NB4 (cell line): ENCODE data around the gene NR1H3.
A peak's percentile ranks its signal among the peaks of the same experiment; 100 is the strongest.

Source experiments
- DNase-seq: peaks from one replicate; pipeline ENCODE4 v3.0.0; 2010; ENCODE audit warnings: low read depth
- H3K4me3 ChIP-seq: one replicate; pipeline ENCODE4 v1.5.1; 2011; ENCODE audit warnings: mild to moderate bottlenecking, low read depth, low read length, moderate library complexity
- CTCF ChIP-seq: IDR thresholded peaks from one replicate; pipeline ENCODE4 v1.5.1; 2012; ENCODE audit warnings: low read depth, low read length
- MYC ChIP-seq: IDR thresholded peaks from 2 replicates; pipeline ENCODE4 v1.6.1; 2011; ENCODE audit warnings: low read depth, low read length
- POLR2A ChIP-seq: IDR thresholded peaks from 2 replicates; pipeline ENCODE4 v1.6.1; 2011; ENCODE audit warnings: mild to moderate bottlenecking; ENCODE audit not compliant: insufficient read length; ENCODE audit errors: extremely low read depth
- TF ChIP-seq, protein P1 (sequence below): IDR thresholded peaks from 2 replicates; pipeline ENCODE4 v1.6.1; 2011; ENCODE audit warnings: low read depth, low read length

Gene NR1H3

GRCh38 chr11:47233051-47233450 is 24.7 kb upstream of the NR1H3 start:
- DNase-seq = no peak
- H3K4me3 ChIP-seq = no peak overlapping the region
- TF ChIP-seq, protein P1, sequence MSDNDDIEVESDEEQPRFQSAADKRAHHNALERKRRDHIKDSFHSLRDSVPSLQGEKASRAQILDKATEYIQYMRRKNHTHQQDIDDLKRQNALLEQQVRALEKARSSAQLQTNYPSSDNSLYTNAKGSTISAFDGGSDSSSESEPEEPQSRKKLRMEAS = no peak
- no peak for TF ChIP-seq POLR2A
- TF ChIP-seq MYC = no peak
- no peak for TF ChIP-seq CTCF

- DNase-seq = peak; percentile 61
- no peak for TF ChIP-seq POLR2A
- no peak for TF ChIP-seq MYC
- peak; percentile 39 for TF ChIP-seq CTCF
- H3K4me3 ChIP-seq = no peak overlapping the region
These were observed 23.7 kb upstream of the NR1H3 start for GRCh38 chr11:47233989-47234668.

DNA sequence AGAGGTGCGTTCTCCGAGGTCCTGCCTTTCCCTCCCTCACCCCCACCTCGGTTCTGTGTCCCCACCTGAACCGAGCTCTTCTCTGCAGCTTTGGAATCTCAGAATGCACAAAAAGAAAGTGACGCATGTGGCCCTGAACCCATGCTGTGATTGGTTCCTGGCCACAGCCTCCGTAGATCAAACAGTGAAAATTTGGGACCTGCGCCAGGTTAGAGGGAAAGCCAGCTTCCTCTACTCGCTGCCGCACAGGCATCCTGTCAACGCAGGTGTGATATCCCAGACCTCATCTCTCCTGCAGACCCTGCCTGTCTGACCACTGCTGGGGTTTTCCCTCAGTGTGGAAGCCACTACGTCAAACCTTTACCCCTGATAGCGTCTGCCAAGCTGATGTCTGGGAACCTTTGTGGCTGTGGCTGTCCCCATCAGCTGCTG is 23.1 kb upstream of the NR1H3 start:
- no peak overlapping the region for H3K4me3 ChIP-seq
- TF ChIP-seq, protein P1 = no peak
- no peak for TF ChIP-seq MYC
- no peak for TF ChIP-seq POLR2A
- TF ChIP-seq CTCF = no peak
- no peak for DNase-seq

DNA sequence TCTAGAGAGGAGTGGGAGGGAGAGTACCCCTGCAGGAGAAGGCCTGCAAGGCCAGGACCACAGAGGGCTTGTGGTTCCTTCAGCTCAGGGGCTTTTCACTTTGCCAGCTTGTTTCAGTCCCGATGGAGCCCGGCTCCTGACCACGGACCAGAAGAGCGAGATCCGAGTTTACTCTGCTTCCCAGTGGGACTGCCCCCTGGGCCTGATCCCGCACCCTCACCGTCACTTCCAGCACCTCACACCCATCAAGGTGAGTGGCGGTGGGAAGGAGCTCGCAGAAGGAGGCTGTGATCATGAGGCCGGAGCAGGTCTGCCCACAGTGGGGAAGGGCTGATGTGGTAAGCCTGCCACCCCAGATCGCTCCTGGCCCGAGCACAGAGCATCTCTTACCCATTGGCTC is 22.6 kb upstream of the NR1H3 start:
- TF ChIP-seq, protein P1 = no peak
- TF ChIP-seq POLR2A (no peak), MYC (no peak), CTCF (no peak)
- no peak overlapping the region for H3K4me3 ChIP-seq
- no peak for DNase-seq

DNA sequence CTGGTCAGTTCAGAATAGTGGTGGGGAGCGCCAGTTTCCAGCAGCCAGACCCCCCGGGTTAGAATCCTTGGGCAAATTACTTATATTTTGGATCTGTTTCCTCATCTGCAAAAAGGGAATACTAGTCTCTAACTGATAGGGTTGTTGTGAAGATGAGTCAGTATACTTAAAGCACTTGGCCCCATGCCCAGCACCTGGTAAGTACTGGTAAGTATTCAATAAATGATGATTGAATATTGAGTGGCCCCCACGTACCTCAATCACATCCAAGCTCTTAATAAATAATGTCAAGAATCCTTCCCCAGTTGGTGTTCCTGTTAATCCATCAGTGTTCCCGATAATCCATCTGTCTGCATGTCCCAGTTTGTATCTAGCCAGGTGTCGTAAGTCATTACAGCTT is 21.3 kb upstream of the NR1H3 start:
- TF ChIP-seq POLR2A (no peak), MYC (no peak), CTCF (no peak)
- TF ChIP-seq, protein P1 = no peak
- no peak overlapping the region for H3K4me3 ChIP-seq
- no peak for DNase-seq

GRCh38 chr11:47239852-47240251 is 17.9 kb upstream of the NR1H3 start:
- TF ChIP-seq CTCF = no peak
- TF ChIP-seq MYC = no peak
- TF ChIP-seq POLR2A = no peak
- TF ChIP-seq, protein P1 = no peak
- no peak for DNase-seq
- no peak overlapping the region for H3K4me3 ChIP-seq
